GM12878 (cell line): ENCODE measurements around the gene TADA2A. TPM values are rescaled to one million over a fixed set of nuclear protein-coding genes. Genes with fewer than 3 reads are reported as not detected.

ENCODE experiments used
- ATAC-seq: fragments of 200-7000 bp; cut with Tn5 transposase; 3 replicates; pipeline ENCODE4 v1.9.1; 2020; ENCODE audit warnings: mild to moderate bottlenecking, moderate library complexity
- BruUV-seq: library from RNA; stranded (reverse); fragments of 400-500 nt; replicated peaks from 2 replicates; lab custom pipeline; 2021; lab: Mats Ljungman, UMichigan
- CTCF ChIA-PET: fragments of 300-600 bp; sonication (Branson Sonifier 250); formaldehyde crosslinking; extraction: SDS; loops from one replicate; lab custom pipeline; 2021; ENCODE audit warnings: inconsistent platforms; lab: Yijun Ruan, JAX
- POLR2A ChIA-PET: fragments of 350-600 bp; formaldehyde crosslinking; extraction: SDS; loops from one replicate; lab custom pipeline; 2021; ENCODE audit warnings: inconsistent platforms; lab: Charles Lee
- RAD21 ChIA-PET: fragments of 300-600 bp; sonication (Branson Sonifier 250); formaldehyde crosslinking; loops from one replicate; lab custom pipeline; 2023; ENCODE audit warnings: antibody characterized with exemption; ENCODE audit not compliant: unreplicated experiment; lab: Charles Lee
- SMC1A ChIA-PET: fragments of 300-600 bp; sonication (Branson Sonifier 250); formaldehyde crosslinking; loops from one replicate; lab custom pipeline; 2023; ENCODE audit not compliant: unreplicated experiment, uncharacterized antibody; lab: Charles Lee
- DNase-seq: peaks from one replicate; pipeline ENCODE4 v3.0.0-alpha.2; 2011; ENCODE audit warnings: low read depth, low spot score
- FAIRE-seq: peaks from 3 replicates; lab custom pipeline; 2011; peaks lifted over from hg19 to GRCh38; lab: Jason Lieb, UNC
- H2AFZ ChIP-seq: 2 replicates; pipeline ENCODE4 v1.6.0; 2011; ENCODE audit warnings: low read depth, low read length, control low read depth; ENCODE audit not compliant: control insufficient read depth
- H3K27ac ChIP-seq: 2 replicates; pipeline ENCODE4 v1.5.1; 2011; ENCODE audit warnings: control low read depth; ENCODE audit not compliant: control insufficient read depth, insufficient read depth
- H3K27me3 ChIP-seq, 2 experiments: replicated peaks in 1 of 2; 2 replicates each; pipeline versions ENCODE4 v1.6.0 to v1.6.1; 2011; ENCODE audit warnings: low read length in 1 of 2; ENCODE audit not compliant: control insufficient read depth in 2 of 2, insufficient read depth in 2 of 2
- H3K36me3 ChIP-seq, 2 experiments: 2 replicates each; pipeline ENCODE4 v1.5.1; 2011; ENCODE audit warnings: low read length in 1 of 2; ENCODE audit not compliant: control insufficient read depth in 2 of 2, insufficient read depth in 2 of 2
- H3K4me1 ChIP-seq: 2 replicates; pipeline ENCODE4 v1.6.1; 2011; ENCODE audit warnings: mild to moderate bottlenecking, low read length, moderate library complexity, mixed read lengths; ENCODE audit not compliant: control insufficient read depth, insufficient read depth
- H3K4me2 ChIP-seq: 2 replicates; pipeline ENCODE4 v1.6.0; 2011; ENCODE audit warnings: control low read depth; ENCODE audit not compliant: control insufficient read depth, insufficient read depth
- H3K4me3 ChIP-seq: fragments of 200-600 bp; sonication (generic); 2 replicates; pipeline ENCODE4 v1.5.1; 2016
- H3K79me2 ChIP-seq: 2 replicates; pipeline ENCODE4 v1.6.0; 2011; ENCODE audit warnings: low read length; ENCODE audit not compliant: control insufficient read depth, insufficient read depth
- H3K9ac ChIP-seq: 2 replicates; pipeline ENCODE4 v1.8.0; 2011; ENCODE audit warnings: low read length, control low read depth, mixed read lengths; ENCODE audit not compliant: control insufficient read depth, insufficient read depth
- H3K9me3 ChIP-seq: replicated peaks from 3 replicates; pipeline ENCODE4 v1.5.1; 2011; ENCODE audit warnings: mild to moderate bottlenecking, low read length; ENCODE audit not compliant: control insufficient read depth, insufficient read depth
- H4K20me1 ChIP-seq: 2 replicates; pipeline ENCODE4 v1.6.0; 2011; ENCODE audit not compliant: control insufficient read depth, insufficient read depth
- FOXK2 ChIP-seq: fragments of 450-650 bp; IDR thresholded peaks from 2 replicates; pipeline ENCODE4 v1.6.1; 2017; ENCODE audit warnings: mild to moderate bottlenecking, moderate library complexity
- IRF4 ChIP-seq: IDR thresholded peaks from 2 replicates; pipeline ENCODE4 v1.6.1; 2011; ENCODE audit warnings: low read depth, low read length
- MTA3 ChIP-seq: IDR thresholded peaks from 2 replicates; pipeline ENCODE4 v1.6.1; 2012; ENCODE audit warnings: low read length, inconsistent platforms, borderline replicate concordance
- MYC ChIP-seq: IDR thresholded peaks from 2 replicates; pipeline ENCODE4 v1.6.1; 2011; ENCODE audit warnings: mild to moderate bottlenecking, low read length, moderate library complexity, inconsistent platforms; ENCODE audit not compliant: insufficient read depth, insufficient replicate concordance, insufficient read length, severe bottlenecking
- PAX8 ChIP-seq: fragments of 450-650 bp; IDR thresholded peaks from 2 replicates; pipeline ENCODE4 v1.6.1; 2017; ENCODE audit warnings: mild to moderate bottlenecking, moderate library complexity
- SIX5 ChIP-seq: IDR thresholded peaks from 2 replicates; pipeline ENCODE4 v1.6.1; 2011; ENCODE audit warnings: mild to moderate bottlenecking, low read depth, low read length, moderate library complexity; ENCODE audit not compliant: severe bottlenecking
- SP1 ChIP-seq: IDR thresholded peaks from one replicate; pipeline ENCODE4 v1.6.1; 2011; ENCODE audit warnings: low read depth, low read length
- WRNIP1 ChIP-seq: IDR thresholded peaks from 2 replicates; pipeline ENCODE4 v1.6.1; 2011; ENCODE audit warnings: low read depth, low read length, improper control_type of control experiment, borderline replicate concordance
- ZBED1 ChIP-seq: IDR thresholded peaks from 2 replicates; pipeline ENCODE4 v1.6.1; 2016; ENCODE audit warnings: borderline replicate concordance
- ZBTB4 ChIP-seq: fragments of 450-650 bp; formaldehyde crosslinking; IDR thresholded peaks from 2 replicates; pipeline ENCODE4 v1.4.0; 2022; ENCODE audit warnings: mild to moderate bottlenecking, moderate library complexity
- ZSCAN29 ChIP-seq: fragments of 450-650 bp; IDR thresholded peaks from 2 replicates; pipeline ENCODE4 v1.6.1; 2017; ENCODE audit warnings: mild to moderate bottlenecking, moderate library complexity
- WGBS: methylation state at CpG from one replicate; pipeline ENCODE4 v1.1.6; 2016; ENCODE audit warnings: low lambda C conversion rate; ENCODE audit not compliant: insufficient replicate concordance, insufficient coverage; ENCODE audit errors: missing lambda C conversion rate; 5-methylcytosine and 5-hydroxymethylcytosine counted together
- in situ Hi-C: fragments of 300-500 bp; cut with MboI; formaldehyde crosslinking; loops from 9 replicates; pipeline ENCODE4 v1.14.3; 2018; ENCODE audit warnings: mixed read lengths
- intact Hi-C: fragments of 100-400 bp; cut with micrococcal nuclease; formaldehyde crosslinking; loops from one replicate; pipeline ENCODE4 v1.14.2; 2022; ENCODE audit not compliant: unreplicated experiment
- polyA plus RNA-seq, 11 experiments: library from polyadenylated mRNA; depleted of rRNA in 4 of 11; unstranded in 6 of 11; stranded (reverse) in 5 of 11; fragments of >200 nt; fragmentation: Nextera tagmentation in 4 of 11; fragmentation: Illumina TruSeq in 1 of 11; extraction: Ambion mirVana in 4 of 11; extraction: Trizol in 1 of 11; gene quantifications; 1 replicate in 1 of 11; 2 replicates in 10 of 11; pipeline versions ENCODE4 v1.2.1 to v1.2.3, GENCODE V29; 2011 to 2016; ENCODE audit warnings: inconsistent platforms in 2 of 11, missing spikeins in 2 of 11, low read depth in 1 of 11
- total RNA-seq, 4 experiments: library from RNA; depleted of rRNA in 3 of 4; stranded (reverse); fragments of >200 nt in 3 of 4; fragmentation: Illumina TruSeq in 1 of 4; extraction: Trizol in 1 of 4; gene quantifications; 2 replicates each; pipeline versions ENCODE4 v1.2.1 to v1.2.3, GENCODE V29; 2013 to 2021
- TF ChIP-seq, protein P1 (sequence below): fragments of 450-650 bp; IDR thresholded peaks from 2 replicates; pipeline ENCODE4 v1.6.1; 2017; ENCODE audit warnings: mild to moderate bottlenecking

TADA2A gene
- total and polyA plus RNA-seq, 10 of the 15 experiments (the other 5 are each of a cell fraction or from before 2014, with no cell fraction given): 19.6 to 43.8 (median 34.1) TPM

DNA sequence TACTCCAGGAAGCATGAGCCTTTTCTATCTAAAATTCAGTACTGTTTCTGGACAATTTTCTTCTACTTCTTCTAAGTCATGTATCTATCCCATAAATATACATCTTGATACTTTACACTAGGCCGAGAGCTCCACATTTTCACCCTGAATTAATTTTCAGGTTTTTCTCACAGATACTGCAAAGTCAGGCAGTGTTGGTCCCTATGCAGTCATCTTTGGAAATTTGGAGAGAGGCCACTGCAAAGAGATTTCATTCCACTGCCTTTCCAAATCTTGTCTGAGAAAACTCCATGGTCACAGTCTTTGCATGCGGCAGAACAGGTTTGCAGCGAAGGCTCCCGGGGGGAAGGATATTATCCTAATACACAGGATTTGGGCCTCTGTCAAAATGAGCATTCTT lies 111.2 kb downstream of the TADA2A start:
- Histone ChIP-seq H3K27me3 (no peaks in the 10 kb centered on the region), H3K27ac (no peak overlapping the region), H4K20me1 (no peaks in the 10 kb centered on the region), H2AFZ (no peak overlapping the region), H3K79me2 (no peaks in the 10 kb centered on the region), H3K9me3 (no peaks in the 10 kb centered on the region), H3K4me2 (no peak overlapping the region)
- ChIA-PET POLR2A (no interaction called here), CTCF (no interaction called here), RAD21 (no interaction called here)
- ATAC-seq (no peak), FAIRE-seq (no peak)
- BruUV-seq: no TSS peak
- in situ Hi-C loops: loop anchor here (25.0 kb wide), 1 partner anchor 869 kb away; no protein-coding TSS in a partner anchor
- TF ChIP-seq SIX5 (no peak), PAX8 (no peak), FOXK2 (no peak), ZSCAN29 (no peak), ZBTB4 (CRISPR knock-in tag) (no peak), SP1 (no peak), IRF4 (no peak), MYC (no peak), ZBED1 (no peak), WRNIP1 (no peak), MTA3 (no peak)
- TF ChIP-seq, protein P1, sequence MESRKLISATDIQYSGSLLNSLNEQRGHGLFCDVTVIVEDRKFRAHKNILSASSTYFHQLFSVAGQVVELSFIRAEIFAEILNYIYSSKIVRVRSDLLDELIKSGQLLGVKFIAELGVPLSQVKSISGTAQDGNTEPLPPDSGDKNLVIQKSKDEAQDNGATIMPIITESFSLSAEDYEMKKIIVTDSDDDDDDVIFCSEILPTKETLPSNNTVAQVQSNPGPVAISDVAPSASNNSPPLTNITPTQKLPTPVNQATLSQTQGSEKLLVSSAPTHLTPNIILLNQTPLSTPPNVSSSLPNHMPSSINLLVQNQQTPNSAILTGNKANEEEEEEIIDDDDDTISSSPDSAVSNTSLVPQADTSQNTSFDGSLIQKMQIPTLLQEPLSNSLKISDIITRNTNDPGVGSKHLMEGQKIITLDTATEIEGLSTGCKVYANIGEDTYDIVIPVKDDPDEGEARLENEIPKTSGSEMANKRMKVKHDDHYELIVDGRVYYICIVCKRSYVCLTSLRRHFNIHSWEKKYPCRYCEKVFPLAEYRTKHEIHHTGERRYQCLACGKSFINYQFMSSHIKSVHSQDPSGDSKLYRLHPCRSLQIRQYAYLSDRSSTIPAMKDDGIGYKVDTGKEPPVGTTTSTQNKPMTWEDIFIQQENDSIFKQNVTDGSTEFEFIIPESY: no peak
- TF ChIP-seq, all 136 proteins: peak for 0
- no peak overlapping the region for H3K9ac ChIP-seq
- H3K4me3 ChIP-seq: no peak overlapping the region
- no peaks in the 10 kb centered on the region for H3K4me1 ChIP-seq
- DNase-seq: no peak
- H3K36me3 ChIP-seq: peaks cover 9 to 30% of the 10 kb centered on the region in 2 experiments
- intact Hi-C loops: no loop called here
- SMC1A ChIA-PET: interaction anchor here (0.7 to 1.3 kb wide), 2 partner anchors 9 to 12 kb away, joined by 5 to 7 read pairs; no protein-coding TSS in a partner anchor
- 98% methylated on average over 4 of the region's 4 CpGs for WGBS
